Eye (tissue), 1 donor: ENCODE results near the gene JUND.
"Not testable (repeated sequence)": the region's sequence is repeated elsewhere in the genome, so short reads cannot be mapped to it uniquely, and the experiment has no call there.

Source experiments
- DNase-seq: peaks from one replicate; pipeline ENCODE4 v3.0.0-alpha.2; 2015

Gene JUND

DNA sequence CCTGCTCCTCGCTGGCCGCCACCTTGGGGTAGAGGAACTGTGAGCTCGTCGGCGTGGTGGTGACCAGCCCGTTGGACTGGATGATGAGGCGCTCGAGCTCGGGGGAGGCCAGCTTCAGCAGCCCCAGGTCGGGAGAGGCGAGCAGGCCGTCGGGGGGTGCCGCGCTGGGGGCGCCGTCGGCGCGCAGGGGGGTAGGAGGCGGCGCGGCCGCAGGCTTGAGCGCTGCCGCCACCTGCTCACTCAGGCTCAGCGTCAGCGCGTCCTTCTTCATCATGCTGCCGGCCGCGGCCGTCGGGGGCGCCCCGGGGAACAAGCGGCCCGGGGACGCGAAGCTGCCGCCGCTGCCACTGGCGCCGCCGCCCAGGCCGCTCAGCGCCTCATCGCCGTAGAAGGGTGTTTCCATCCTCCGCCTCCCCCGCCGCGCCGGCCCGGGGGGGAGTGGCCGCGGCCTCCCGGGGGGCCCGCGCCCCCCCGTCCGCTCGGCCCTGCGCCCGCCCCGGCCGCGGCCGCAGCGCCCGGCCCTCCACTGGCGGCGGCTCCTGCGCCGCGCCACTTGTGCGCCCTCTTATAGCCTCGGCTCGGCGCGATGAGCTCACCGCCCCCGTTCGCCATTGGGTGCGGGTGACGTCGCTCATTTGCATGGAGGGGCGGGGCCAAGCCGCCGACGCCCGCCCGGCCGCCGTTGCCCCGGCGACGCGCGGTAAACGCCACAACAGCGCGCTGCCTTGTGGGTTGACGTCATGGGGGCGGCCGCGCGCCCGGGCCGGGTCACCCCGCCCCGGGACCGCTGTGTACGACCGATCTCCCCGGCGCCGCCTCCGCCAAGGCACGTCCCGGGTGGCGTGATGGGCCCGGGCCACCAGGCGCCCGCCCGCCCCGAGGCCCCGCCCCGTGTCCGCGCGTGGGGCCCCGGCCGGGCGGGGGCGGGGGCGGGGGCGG is at the start of gene JUND:
JUND (minus strand) TSS at position 541 of the 939 bp plus-strand sequence; CDS start at position 403, 138 bp downstream.
- peak; percentile 99 for DNase-seq

GRCh38 chr19:18330868-18331267 is 49.4 kb upstream of the JUND start:
- DNase-seq = no peak

- DNase-seq = no peak
Observed at GRCh38 chr19:18329035-18329376, 47.6 kb upstream of the JUND start.

- peak; percentile 98 for DNase-seq
Observed at GRCh38 chr19:18328340-18329034, 47.1 kb upstream of the JUND start.

DNA sequence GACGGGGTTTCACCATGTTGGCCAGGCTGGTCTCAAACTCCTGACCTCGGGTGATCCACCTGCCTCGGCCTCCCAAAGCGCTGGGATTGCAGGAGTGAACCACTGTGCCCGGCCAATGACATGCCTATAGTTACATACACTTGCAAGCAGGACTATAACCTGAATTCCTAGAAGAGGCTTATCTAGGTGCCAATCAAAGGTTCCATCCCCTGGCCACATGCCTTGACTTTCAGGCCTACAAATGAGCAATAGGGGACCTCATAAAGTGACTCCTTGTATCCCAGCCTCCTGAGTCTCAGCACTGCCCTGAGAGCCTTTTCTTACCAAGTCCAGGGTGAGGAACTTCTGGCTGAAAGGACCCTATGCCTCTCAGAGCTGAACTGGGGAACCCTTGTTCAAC is 45.4 kb upstream of the JUND start:
- no peak for DNase-seq

DNA sequence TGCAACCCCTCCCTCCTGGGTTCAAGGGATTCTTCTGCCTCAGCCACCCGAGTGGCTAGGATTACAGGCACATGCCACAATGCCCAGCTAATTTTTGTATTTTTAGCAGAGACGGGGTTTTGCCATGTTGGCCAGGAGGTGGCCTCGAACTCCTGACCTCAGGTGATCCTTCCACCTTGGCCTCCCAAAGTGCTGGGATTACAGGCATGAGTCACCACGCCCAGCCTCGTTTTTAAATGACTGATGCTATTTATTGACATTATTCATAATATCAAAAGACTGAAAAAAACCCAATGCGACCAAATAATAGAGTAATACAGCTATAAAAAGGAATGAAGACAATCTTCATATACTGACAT is 42.9 kb upstream of the JUND start:
- DNase-seq = not testable (repeated sequence)

DNA sequence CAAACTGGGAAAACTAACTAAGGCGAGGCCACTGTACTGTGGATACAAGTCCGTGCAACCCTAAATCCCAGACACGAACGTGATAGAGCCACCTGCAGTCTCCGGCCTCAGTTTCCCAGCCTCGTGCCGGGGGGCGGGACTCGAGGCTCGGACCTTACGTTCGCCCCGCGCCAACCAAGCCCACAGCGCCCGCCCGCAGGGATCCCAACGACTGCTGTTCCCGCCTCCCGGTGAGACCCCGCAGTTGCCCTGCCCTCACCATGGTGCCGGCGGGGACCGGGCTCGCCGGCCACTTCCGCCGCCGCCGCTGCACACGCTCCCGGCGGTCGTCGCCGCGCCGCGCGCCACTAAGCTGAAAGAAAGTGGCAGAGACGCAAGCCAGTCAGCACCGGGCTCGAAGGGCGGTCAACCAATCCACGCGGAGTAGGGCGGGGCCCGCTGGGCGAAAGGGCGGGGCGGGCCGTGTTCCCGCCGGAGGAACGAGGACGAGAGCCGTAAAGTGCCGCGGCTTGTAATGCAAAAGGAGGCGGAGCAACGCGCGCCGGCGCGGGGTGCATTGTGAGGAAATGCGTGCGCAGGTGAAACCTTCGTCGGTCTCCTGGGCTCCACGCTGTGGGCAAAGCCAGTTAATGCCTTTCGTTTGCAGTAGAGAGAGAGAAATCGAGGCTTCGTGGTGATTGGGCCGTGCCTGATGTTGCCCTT is 41.5 kb upstream of the JUND start, which contains the start of gene LSM4:
LSM4 (minus strand) TSS at position 318 of the 702 bp plus-strand sequence; CDS start at position 262, 56 bp downstream.
- DNase-seq = peak; percentile 99

DNA sequence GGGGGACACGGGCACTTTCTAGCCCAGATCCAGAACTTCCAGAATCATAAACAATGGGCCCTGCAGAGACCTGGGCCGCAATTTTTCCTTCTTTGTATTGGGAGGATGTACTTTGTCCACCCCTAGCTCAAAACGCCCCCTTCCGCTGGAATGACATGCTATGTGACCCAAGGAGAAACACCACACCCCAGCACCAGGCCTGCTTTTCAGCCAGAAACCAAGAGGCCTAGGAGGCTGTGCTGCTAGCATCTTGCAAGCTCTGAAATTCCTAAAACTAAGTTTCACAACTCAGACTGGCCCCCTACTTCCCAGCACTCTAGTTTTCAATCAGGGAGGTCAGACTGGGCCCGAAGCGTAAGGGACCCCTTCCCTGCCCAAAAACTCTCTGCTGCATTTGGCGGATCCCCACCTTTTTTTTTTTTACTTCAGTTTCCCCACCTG is 40.9 kb upstream of the JUND start:
- peak; percentile 75 for DNase-seq

DNA sequence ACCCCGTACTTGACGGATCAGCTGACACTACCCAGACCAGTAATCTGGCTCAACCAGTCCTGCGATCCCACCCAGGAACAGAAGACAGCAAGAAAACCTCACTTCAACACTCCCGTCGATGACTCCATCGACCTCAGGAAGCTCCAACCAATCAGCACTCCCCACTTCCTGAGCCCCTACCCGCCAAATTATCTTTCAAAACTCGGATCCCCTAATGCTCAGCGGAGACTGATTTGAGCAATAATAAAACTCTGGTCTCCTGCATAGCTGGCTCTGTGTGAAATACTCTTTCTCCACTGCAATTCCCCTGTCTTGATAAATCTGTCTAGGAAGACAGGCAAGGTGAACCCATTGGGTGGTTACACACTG is 40.3 kb upstream of the JUND start:
- peak; percentile 27 for DNase-seq

DNA sequence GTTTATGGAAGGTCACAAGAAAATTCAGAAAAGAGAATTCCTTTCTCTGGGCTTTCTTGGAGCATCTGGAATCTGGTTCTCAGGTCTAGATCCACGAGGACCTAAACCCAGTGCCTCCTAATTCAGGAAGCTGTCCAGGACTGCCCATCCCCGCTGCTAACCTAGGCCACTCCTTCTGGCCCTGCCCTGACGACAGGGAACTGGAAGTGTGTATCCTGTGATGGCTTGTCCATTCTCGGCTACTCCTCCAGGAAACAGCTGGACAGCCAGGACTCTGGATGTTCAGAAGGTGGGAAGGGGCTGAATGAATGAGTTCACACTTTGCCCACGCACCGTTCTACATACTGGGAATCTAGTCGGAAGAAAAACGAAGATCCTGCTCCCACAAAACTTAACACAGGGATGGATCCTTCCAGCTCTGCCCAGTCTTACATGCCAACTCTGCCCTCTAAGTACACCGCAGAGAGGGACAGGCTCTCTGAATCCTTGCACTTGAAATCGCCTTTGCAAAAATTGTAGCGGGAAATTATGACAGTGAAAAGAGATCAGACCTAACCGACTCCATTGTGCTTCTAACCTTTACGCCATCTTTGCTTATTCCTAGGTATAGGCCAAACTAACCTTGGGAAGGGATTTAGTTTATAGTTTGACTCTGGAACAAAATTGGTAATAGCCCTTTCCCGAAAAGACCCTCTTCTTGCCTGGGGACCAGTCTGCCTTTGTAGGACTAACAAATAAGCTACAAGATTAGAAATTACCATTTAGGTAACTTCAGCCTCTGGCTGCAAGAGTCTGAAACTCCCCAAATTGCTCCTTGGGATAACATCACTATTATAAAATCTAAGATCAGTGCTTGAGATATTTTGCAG is 39.7 kb upstream of the JUND start:
- DNase-seq = no peak

- DNase-seq = no peak
Observed at GRCh38 chr19:18319591-18320135, 38.2 kb upstream of the JUND start.

DNA sequence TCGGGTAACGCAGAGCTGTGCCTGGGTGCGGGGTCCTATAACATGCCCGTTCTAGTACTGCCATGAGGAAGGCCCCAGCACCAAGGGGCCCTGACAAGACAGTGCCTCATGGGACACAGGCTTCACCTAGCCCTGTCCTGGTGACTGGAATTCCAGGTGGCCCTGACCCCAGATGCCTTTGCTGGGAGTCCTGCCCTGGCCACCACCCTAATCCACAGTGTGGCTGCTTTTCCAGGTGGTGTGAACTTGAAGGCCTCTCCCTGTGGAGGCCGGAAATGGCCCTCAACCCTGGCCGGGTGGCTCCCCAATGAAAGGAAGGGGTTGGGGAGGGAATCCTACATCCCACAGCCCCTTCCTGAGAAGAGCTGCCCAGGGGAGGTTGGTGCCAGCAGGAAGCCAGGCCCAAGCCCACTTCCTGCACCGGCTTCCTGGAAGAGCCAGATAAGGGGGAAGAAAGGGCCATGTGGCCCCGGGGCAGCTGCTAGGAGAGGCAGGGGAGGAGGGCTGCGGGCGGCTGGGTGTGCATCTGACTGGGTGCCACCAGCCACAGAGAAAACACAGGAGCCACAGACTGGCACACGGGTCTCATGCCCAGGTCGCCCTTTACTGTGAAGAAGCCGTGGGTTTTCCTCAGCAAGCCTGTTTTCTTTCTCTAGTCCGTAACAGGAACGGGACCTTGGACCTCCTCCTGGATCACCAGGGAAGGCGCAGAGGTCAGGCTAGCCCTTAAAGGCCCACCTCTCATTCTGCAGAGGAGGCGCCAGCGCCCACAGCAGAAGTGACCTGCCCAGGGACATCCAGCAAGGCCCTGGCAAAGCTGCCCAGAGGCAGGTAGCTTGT is 36.8 kb upstream of the JUND start:
- DNase-seq = no peak

GRCh38 chr19:18313398-18313797 is 32.0 kb upstream of the JUND start:
- DNase-seq = no peak

DNA sequence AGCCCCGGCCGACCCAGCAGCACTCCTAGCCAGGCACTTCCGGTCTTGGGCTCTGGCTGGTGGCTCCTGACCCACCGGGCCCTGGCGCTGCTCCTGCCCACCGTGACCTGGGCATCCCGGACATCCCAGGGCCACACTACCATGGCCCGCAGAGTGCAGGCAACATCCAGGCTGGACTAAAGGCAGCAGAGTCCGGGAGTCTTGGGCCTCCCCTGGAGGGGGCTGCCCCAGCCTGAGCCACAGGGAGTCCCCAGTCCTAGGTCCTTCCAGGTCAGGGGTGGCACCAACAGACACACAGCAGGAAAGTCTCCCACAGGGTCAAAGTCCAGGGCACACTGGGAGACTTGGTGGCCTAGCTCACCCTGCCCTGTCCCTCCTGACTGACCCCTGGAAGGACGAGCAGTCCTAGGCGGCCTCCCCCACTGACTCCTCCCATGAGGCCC is 30.7 kb upstream of the JUND start:
- DNase-seq = no peak

GRCh38 chr19:18311502-18312091 is 30.2 kb upstream of the JUND start:
- no peak for DNase-seq

GRCh38 chr19:18310966-18311365 is 29.5 kb upstream of the JUND start:
- no peak for DNase-seq

DNA sequence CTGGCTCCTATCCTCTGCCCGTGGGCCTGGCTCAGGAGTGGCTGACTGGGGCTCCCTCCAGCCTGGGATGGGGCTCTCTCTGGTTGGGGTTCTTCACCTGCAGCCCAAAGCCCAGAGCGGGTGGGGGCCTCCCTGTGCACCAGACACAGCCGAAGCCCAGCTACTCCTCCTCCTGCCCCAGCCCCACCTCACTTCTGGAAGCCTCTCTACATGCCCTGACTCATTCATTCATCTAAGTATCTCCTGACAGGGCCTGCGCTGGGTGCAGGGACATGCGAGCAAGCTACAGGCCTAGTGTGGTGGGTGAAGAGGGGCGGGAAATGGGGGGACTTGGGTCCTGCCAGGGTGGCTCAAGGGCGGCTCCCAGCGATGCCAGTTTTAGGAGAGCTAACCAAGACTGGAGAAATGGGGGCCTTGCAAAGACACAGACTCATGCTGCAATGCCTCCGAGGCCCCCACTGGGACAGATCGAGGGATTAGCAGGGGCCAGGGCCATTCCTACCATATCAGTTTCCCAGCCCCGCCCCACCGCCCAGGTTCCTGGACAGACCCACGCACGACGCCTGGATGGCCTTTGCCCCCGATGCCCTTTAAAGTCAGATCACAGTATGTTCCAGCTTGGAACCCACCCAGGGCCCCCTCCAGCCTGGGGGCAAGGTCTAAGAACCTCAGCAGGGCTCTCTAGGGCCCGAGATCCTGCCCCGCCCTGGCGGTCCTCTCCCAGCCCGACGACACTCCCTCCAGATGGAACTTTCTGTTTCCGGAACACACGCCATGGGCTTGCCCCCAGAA is 28.9 kb upstream of the JUND start:
- no peak for DNase-seq

- DNase-seq = no peak
Observed at GRCh38 chr19:18309525-18310064, 28.2 kb upstream of the JUND start.

- DNase-seq = no peak
Observed at GRCh38 chr19:18308948-18309325, 27.5 kb upstream of the JUND start.
